GM06990 (cell line): ENCODE measurements around the gene CGB5.

ENCODE experiments used
- DNase-seq: peaks from one replicate; pipeline ENCODE4 v3.0.0-alpha.2; 2011; ENCODE audit not compliant: insufficient read length; ENCODE audit errors: extremely low read depth
- H3K27me3 ChIP-seq: replicated peaks from 2 replicates; pipeline ENCODE4 v1.6.0; 2011; ENCODE audit warnings: low read length; ENCODE audit not compliant: control insufficient read depth, insufficient read depth
- H3K36me3 ChIP-seq: 2 replicates; pipeline ENCODE4 v1.5.1; 2011; ENCODE audit warnings: low read length; ENCODE audit not compliant: control insufficient read depth, insufficient read depth
- H3K4me3 ChIP-seq: replicated peaks from 2 replicates; pipeline ENCODE4 v1.5.1; 2011; ENCODE audit warnings: low read depth, mild to moderate bottlenecking, control low read depth, low read length
- CTCF ChIP-seq: IDR thresholded peaks from 2 replicates; pipeline ENCODE4 v1.5.1; 2011; ENCODE audit warnings: low read length, control low read depth, mild to moderate bottlenecking, inconsistent platforms; ENCODE audit not compliant: insufficient read depth, poor library complexity, severe bottlenecking

The CGB5 gene

GRCh38 chr19:49067554-49067953 lies 23.9 kb downstream of the CGB5 start:
- H3K36me3 ChIP-seq: no peaks in the 10 kb centered on the region
- H3K4me3 ChIP-seq: no peak overlapping the region
- no peak for DNase-seq
- no peaks in the 10 kb centered on the region; the same call in 1 of the 2 replicates for H3K27me3 ChIP-seq
- TF ChIP-seq CTCF: no peak

- TF ChIP-seq CTCF: no peak
- Histone ChIP-seq H3K27me3 (no peaks in the 10 kb centered on the region; the same call in 1 of the 2 replicates), H3K4me3 (no peak overlapping the region), H3K36me3 (no peaks in the 10 kb centered on the region)
- no peak for DNase-seq
Measured at GRCh38 chr19:49069026-49069425, 25.4 kb downstream of the CGB5 start.

DNA sequence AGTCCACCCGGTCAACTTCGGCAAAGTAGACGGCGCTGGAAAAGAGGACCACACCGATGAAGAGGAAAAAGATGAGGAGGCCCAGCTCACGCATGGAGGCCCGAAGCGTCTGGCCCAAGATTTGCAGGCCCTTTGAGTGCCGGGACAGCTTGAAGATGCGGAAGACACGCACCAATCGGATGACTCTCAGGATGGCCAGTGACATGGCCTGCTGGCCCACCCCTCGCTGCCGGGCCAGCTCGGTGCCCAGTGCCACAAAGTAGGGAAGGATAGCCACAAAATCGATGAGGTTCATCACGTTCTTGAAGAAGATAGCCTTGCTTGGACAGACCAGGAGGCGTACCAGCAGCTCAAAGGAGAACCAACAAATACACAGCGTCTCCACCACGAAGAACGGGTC lies 26.8 kb downstream of the CGB5 start:
- H3K36me3 ChIP-seq: no peaks in the 10 kb centered on the region
- H3K27me3 ChIP-seq: no peaks in the 10 kb centered on the region; the same call in 1 of the 2 replicates
- H3K4me3 ChIP-seq: no peak overlapping the region
- no peak for TF ChIP-seq CTCF
- DNase-seq: no peak

- no peak for TF ChIP-seq CTCF
- no peak for DNase-seq
- Histone ChIP-seq H3K27me3 (no peaks in the 10 kb centered on the region), H3K36me3 (no peaks in the 10 kb centered on the region), H3K4me3 (no peak overlapping the region)
Measured at GRCh38 chr19:49071860-49072547, 28.4 kb downstream of the CGB5 start.

DNA sequence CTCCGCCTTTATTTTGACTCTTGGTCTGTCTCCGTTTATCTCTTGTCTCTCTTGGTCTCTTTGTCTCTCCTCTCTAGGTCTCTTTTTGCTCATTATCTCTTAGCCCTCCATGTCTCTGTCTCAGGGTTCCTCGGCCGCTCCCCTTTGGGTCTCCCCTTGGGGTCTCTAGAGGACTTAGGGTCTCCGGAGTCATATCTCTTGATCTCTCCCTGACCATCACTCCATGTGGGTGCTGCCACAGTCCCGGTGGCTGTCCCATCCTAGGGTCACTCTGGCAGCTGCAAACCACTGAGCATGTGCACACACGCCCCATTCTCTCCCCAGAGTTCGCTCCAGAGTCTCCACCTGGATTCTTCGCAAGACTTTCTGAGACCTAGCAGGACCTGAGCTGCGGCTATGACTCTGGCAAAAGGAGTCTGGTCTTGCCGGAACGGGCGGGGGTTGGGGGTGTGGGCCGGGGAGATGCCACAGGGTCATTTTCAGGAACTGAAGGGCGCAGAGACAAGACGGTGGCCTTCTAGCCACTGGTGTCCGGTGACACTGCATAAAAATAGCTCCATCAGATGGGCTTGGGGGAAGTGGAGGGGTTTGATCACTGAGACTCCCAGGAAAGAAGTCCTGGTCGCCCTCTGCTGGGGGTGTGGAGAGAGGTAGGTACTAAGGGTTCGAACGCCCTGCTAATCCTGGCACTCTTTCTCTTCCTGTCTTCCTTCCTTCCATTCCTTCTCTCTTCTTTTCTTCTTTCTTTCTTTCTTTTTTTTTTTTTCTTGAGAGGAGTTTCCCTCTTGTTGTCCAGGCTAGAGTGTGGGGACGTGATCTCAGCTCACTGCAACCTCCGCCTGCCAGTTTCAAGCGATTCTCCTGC lies 30.1 kb downstream of the CGB5 start:
- no peaks in the 10 kb centered on the region for H3K36me3 ChIP-seq
- TF ChIP-seq CTCF: peak; percentile 46
- no peak overlapping the region for H3K4me3 ChIP-seq
- H3K27me3 ChIP-seq: no peaks in the 10 kb centered on the region
- DNase-seq: no peak
